ENCODE results near the gene CRTC3.

DNA sequence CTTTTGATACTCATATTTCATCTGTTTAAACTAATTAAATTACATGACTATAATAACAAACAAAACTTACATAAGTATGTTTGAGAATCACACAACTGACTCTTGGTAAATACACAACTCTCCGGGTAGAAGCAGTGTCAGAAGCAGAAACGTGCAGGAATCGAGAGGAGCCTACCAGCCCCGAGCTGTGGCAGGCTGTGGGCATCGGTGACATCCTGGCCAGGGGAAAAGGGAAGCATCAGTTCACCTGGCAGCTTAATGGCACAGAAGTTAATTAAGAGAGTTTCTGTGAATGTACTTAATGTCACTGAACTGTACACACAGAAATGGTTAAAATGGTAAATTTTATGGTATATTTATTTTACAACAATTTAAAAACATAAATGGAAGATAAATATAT, 90.2 kb downstream of the CRTC3 start:
- TF ChIP-seq, protein P1, sequence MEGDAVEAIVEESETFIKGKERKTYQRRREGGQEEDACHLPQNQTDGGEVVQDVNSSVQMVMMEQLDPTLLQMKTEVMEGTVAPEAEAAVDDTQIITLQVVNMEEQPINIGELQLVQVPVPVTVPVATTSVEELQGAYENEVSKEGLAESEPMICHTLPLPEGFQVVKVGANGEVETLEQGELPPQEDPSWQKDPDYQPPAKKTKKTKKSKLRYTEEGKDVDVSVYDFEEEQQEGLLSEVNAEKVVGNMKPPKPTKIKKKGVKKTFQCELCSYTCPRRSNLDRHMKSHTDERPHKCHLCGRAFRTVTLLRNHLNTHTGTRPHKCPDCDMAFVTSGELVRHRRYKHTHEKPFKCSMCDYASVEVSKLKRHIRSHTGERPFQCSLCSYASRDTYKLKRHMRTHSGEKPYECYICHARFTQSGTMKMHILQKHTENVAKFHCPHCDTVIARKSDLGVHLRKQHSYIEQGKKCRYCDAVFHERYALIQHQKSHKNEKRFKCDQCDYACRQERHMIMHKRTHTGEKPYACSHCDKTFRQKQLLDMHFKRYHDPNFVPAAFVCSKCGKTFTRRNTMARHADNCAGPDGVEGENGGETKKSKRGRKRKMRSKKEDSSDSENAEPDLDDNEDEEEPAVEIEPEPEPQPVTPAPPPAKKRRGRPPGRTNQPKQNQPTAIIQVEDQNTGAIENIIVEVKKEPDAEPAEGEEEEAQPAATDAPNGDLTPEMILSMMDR (conservative IDR thresholded peaks at IDR 0.05; ENCODE audit: low read depth, low read length), result no peak
- no peak for TF ChIP-seq EZH2 (IDR thresholded peaks at IDR 0.05; ENCODE audit: borderline replicate concordance, low read depth, low read length, poor library complexity, severe bottlenecking)

All from A673 (cell line).